HG03159 (cell line): ENCODE measurements around the gene ZNF333.
"Not testable (repeated sequence)": the region's sequence is repeated elsewhere in the genome, so short reads cannot be mapped to it uniquely, and the experiment has no call there.

Experiments used
- ATAC-seq: cut with Tn5 transposase; IDR thresholded peaks from one replicate; pipeline ENCODE4 v1.9.1; 2021; ENCODE audit warnings: mild to moderate bottlenecking, moderate library complexity; ENCODE audit not compliant: unreplicated experiment

ZNF333 gene

GRCh38 chr19:14765841-14766240 lies 76.0 kb downstream of the ZNF333 start:
- not testable (repeated sequence) for ATAC-seq

DNA sequence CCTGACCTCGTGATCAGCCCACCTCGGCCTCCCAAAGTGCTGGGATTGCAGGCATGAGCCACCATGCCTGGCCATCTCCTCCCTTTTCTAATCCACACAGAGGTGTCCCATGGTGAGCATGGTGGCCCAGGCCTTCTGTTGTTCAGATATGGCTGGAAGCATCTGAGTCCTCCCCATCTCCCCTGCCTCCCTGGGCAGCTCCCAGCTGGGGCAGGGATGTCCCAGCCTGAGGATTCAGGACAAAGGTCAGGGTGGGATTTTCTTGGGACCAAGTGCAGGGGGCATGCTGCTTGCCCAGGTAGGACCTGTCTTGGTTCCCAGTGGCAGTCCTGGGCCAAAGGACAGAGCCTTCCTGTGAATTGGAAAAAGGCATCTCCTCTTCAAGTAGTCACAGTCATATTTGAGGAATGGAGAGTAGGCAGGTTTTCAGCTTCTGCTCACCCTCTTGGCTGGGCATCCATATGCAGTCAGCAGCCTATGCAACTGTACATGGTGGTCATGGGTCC lies 77.7 kb downstream of the ZNF333 start:
- no peak for ATAC-seq

- ATAC-seq: no peak
These were observed 78.2 kb downstream of the ZNF333 start for GRCh38 chr19:14768001-14768400.

DNA sequence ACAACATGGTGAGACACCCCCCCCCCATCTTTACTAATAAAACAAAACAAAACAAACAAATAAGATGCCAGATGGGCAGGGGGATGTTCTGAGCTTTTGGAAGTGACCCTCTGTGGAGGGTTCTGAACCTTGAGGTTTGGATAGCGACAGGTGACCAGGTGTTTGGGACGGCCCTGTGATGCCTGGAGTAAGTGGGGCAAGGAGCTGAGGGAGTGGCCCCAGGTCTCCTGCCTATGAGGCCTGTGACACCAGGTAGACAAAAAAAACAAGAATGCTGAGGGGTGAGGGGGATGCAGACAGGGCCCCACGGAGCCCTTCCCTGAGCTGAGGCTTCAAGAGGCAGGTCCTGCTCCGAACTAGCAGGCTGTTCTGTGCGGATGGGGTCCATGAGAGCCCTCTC lies 79.4 kb downstream of the ZNF333 start:
- ATAC-seq: no peak

DNA sequence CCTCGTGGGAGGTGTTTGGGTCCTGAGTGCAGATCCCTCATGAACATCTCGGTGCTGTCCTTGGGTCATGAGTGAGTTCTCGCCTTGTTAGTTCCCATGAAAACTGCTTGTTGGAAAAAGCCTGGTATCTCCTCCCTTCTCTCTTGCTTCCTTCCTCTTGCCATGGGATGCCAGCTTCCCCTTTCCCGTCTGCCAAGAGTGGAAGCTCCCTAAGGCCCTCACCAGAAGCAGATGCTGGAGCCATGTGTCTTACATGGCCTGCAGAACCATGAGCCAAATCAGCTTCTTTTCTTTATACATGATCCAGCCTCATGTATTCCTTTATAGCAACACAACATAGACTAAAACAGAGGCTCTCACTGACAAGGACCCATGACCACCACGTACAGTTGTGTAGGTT lies 80.3 kb downstream of the ZNF333 start:
- ATAC-seq: no peak

DNA sequence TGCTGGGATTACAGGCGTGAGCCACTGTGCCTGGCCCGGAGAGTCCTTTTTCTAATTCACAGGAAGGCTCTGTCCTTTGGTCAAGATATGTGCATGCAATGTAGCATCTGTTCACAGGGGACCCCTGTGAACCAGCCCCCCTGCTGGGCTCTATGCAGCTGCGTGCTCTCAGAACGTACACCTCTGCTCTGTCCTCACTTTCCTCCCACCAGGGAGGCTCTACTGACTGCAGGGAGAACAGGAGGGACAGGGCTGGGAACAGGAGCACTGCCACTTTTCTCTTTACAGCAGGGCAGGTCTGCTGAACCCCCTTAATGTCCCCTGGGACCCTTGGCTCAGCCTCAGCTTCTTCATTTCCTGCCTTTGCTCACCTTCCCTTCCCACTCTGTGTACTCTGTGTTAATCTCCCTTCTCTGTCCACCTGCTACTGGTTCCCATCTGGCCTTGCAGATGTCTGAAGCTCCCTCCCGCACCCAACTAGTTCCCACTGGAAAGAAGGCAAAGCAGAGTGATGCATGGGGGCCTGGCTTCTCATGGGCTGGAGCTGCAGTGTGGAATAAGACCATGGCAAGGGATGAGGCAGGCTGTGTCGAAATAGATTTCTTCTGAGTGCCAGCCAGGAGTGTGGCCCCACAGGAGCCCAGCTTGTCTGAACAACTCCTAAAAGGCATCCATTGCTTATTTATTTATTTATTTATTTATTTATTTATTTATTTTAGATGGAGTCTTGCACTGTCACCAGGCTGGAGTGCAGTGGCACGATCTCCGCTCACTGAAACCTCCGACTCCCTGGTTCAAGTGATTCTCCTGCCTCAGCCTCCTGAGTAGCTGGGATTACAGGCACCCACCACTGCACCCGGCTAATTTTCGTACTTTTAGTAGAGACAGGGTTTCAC lies 81.3 kb downstream of the ZNF333 start:
- ATAC-seq: no peak

DNA sequence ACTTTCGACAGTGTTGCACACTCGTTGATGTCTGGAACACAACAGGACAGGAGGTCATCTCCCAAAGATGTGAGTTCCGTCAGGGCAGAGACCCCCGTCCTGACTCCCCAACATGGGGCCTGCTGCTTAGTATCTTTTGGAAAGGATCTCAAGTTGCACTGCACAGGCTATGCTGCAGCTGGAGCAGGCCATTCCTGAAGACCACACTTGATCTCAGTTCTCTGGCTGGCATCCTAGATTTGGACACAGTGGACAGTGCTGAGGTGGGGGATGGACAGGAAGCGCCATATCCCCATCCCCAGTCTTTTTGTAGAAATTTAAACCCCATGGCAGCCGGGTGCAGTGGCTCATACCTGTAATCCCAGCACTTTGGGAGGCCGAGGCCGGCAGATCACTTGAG lies 82.6 kb downstream of the ZNF333 start:
- ATAC-seq: no peak

DNA sequence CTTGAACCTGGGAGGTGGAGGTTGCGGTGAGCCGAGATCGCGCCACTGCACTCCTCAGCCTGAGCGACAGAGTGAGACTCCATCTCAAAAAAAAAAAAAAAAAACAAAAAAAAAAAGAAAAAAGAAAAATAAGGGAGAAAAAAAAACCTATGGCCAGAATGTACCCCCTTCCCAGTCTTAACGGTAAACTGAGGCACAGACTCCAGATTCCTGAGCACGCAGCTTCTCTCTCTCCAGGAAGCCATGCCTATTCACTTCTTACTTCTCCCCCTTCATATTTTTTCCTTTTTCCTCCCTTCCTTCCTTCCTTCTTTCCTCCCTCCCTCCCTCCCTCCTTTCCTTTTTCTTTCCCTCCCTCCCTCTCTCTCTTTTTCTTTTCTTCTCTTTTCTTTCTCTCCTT lies 83.1 kb downstream of the ZNF333 start:
- no peak for ATAC-seq

DNA sequence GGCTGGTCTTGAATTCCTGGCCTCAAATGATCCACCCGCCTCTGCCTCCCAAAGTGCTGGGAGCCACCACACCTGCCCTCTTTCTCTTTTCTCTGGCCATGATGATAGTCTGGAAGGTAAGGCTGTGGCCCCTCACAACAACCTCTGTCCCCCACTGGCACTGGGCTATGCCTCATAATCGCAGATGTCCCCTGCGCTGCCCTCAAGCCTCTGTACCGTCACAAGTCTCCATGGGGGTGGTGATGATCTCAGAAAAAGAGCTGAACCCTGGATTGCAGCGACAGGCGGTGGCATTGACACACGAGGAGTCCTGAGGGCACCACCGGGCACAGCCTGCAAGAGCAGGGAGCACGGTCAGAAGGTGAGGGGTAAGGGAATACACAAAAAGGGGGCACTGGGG lies 83.9 kb downstream of the ZNF333 start:
- ATAC-seq: not testable (repeated sequence)

DNA sequence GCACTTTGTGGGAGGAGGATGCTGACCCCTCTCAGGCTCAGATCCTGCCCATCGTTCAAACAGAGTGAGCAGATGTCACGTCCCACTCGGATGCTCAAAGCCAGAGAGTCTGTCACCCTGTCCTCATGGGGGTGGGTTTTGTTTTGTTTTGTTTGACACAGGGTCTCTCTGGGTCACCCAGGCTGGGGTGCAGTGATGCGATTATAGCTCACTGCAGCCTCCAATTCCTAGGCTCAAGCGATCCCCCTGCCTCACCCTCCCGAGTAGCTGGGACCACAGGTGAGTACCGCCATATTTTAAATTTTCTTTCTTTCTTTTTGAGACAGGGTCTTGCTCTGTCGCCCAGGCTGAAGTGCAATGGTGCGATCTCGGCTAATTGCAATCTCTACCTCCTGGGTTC lies 84.5 kb downstream of the ZNF333 start:
- ATAC-seq: no peak

DNA sequence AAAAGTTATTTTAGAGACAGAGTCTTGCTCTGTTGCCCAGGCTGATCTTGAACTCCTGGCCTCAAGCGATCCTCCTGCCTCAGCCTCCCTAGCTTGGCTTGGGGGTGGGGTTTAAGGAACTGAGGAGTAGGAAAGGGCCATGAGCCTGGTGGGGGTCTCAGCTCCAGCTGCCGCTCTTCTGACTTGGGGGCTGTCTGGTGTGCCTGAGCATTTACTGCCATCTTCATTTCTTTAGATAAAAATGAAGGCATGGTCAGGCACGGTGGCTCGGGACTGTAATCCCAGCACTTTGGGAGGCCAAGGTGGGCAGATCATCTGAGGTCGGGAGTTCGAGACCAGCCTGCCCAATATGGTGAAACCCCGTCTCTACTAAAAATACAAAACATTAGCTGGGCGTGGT lies 85.5 kb downstream of the ZNF333 start:
- not testable (repeated sequence) for ATAC-seq

DNA sequence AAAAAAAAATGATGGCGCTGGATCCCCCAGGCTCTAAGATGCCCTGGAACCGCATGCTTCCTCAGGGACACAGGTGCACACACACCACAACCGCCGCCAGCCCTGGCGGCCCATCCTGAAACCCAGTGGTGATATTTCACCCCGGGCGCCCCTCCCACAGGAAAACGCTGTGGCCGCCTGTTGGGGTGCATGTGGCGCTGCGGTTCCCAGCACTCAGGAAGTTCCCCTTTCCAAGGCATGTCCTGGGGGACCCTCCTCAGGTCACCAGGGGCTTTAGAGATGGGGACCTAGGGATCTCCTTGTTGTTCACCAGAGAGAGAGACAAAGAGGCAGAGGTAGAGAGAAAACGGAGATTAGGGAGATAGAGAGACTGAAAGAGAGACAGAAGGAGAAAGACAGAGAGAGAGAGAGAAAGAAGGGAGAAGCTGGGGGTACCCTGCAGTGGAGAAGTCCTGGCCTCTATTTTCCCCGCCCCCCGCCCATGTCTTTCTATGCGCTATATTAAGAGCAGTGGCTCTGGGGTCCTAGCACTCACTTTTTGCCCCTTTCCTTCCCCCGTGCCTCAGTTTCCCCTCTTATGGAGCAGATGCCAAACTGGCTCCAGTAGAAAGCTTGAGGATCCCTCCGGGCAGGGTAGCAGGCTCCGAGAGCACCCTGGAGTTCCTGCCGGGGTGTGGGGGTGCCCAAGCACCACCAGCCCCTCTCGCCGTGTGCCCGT lies 86.2 kb downstream of the ZNF333 start:
- no peak for ATAC-seq

DNA sequence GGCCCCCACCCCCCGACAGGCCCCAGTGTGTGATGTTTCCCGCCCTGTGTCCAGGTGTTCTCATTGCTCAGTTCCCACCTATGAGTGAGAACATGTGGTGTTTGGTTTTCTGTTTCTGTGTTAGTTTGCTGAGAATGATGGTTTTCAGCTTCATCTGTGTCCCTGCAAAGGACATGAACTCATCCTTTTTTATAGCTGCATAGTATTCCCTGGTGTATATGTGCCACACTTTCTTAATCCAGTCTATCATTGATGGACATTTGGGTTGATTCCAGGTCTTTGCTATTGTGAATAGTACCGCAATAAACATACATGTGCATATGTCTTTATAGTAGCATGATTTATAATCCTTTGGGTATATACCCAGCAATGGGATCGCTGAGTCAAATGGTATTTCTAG lies 87.8 kb downstream of the ZNF333 start:
- not testable (repeated sequence) for ATAC-seq

- ATAC-seq: not testable (repeated sequence)
These were observed 88.4 kb downstream of the ZNF333 start, which contains the start of gene ADGRE2 for GRCh38 chr19:14778110-14778845. Gene ADGRE2 (minus strand): TSS chr19:14778560. CDS start chr19:14776756, 1,804 bp downstream.

GRCh38 chr19:14779151-14779550 lies 89.3 kb downstream of the ZNF333 start:
- ATAC-seq: no peak

- ATAC-seq: not testable (repeated sequence)
These were observed 90.9 kb downstream of the ZNF333 start for GRCh38 chr19:14780622-14781225.

GRCh38 chr19:14781713-14782536 lies 92.1 kb downstream of the ZNF333 start:
- ATAC-seq: not testable (repeated sequence)

DNA sequence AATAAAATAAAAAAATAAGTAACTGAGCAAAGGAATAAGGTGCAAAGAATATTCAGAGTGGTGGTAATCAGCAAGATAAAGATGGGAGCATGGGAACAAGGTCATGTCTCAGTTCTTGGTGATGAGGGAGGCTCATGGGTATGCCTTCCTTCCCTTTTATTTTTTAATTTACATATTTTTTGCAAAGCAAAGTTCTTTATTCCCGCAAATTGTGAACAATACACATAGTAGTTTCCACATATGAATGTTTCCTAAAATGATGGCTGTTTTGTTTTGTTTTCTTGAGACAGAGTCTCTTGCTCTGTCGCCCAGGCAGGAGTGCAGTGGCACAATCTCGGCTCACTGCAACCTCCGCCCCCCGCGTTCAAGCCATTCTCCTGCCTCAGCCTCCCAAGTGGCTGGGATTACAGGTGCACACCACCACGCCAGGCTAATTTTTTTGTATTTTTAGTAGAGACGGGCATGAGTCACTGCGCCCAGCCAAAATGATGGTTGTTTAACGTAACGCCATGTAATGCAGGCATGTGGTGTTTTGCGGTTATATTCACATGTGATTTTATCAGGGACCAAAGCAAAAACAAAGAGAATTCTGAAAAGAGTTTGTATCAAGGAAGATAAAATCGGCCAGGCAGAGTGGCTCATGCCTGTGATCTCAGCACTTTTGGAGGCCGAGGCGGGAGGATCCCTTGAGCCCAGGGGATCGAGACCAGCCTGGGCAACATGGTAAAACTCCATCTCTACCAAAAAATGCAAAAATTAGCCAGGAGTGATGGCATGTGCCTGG lies 93.0 kb downstream of the ZNF333 start:
- ATAC-seq: no peak
